GM12891 (cell line): ENCODE data around the gene SOX21.

Experiments
- DNase-seq: peaks from one replicate; pipeline ENCODE4 v3.0.0; 2011; ENCODE audit warnings: low spot score; ENCODE audit not compliant: insufficient read length
- FAIRE-seq: peaks from 2 replicates; lab custom pipeline; 2011; peaks lifted over from hg19 to GRCh38; lab: Jason Lieb, UNC
- PAX5 ChIP-seq: IDR thresholded peaks from 2 replicates; pipeline ENCODE4 v1.6.1; 2011; ENCODE audit warnings: low read length, moderate library complexity, mild to moderate bottlenecking; ENCODE audit not compliant: insufficient read depth, severe bottlenecking
- POLR2A ChIP-seq: IDR thresholded peaks from 2 replicates; pipeline ENCODE4 v1.6.1; 2011; ENCODE audit warnings: low read depth, low read length, control low read depth
- POLR2AphosphoS5 ChIP-seq: IDR thresholded peaks from 2 replicates; pipeline ENCODE4 v1.6.1; 2011; ENCODE audit warnings: low read depth, low read length, control low read depth
- POU2F2 ChIP-seq: IDR thresholded peaks from 2 replicates; pipeline ENCODE4 v1.6.1; 2011; ENCODE audit warnings: low read depth, mild to moderate bottlenecking, control low read depth, low read length, moderate library complexity
- SPI1 ChIP-seq: IDR thresholded peaks from 2 replicates; pipeline ENCODE4 v1.6.1; 2011; ENCODE audit warnings: low read depth, low read length, control low read depth
- TAF1 ChIP-seq: IDR thresholded peaks from 2 replicates; pipeline ENCODE4 v1.6.1; 2011; ENCODE audit warnings: low read depth, low read length, control low read depth

The SOX21 gene

DNA sequence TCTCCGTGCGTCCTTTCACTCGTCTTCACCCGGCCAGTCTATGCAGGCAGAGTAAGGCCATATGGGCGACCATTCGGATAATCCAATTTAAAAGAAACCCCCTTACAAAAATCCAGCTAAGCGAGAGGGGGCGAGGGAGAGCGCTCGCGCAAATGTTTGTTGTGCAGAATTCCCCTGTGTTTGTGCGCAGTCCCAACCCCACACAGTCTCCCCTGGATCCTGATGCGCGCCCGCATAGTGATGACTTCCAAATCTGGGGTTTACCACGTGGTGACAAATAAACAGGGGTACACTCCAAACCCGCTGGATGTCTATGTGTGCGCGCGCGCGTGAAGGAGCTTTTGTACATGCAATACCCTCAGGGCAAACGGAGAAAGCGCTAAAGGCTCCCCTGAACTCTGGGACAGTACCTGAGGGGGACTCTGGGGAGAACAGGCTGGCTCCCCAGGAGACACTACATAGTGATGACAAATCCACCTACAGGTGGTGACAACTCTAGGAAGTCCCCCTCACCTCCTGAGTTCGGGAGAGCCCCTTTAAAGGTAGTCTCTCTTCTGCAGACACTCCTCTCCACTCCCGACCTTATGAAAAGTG is 8.5 kb downstream of the SOX21 start:
- DNase-seq (no peak), FAIRE-seq (no peak)
- TF ChIP-seq POLR2A: no peak
- no peak for TF ChIP-seq POU2F2
- TF ChIP-seq SPI1: no peak
- no peak for TF ChIP-seq PAX5
- no peak for TF ChIP-seq POLR2AphosphoS5
- TF ChIP-seq TAF1: no peak

GRCh38 chr13:94703271-94703670 is 9.1 kb downstream of the SOX21 start:
- DNase-seq: no peak
- no peak for FAIRE-seq
- TF ChIP-seq SPI1 (no peak), POLR2AphosphoS5 (no peak), POLR2A (no peak), TAF1 (no peak), PAX5 (no peak), POU2F2 (no peak)

GRCh38 chr13:94702181-94703041 is 9.9 kb downstream of the SOX21 start:
- DNase-seq: no peak
- TF ChIP-seq POLR2AphosphoS5: no peak
- no peak for TF ChIP-seq SPI1
- TF ChIP-seq POLR2A: no peak
- no peak for TF ChIP-seq PAX5
- no peak for TF ChIP-seq TAF1
- no peak for TF ChIP-seq POU2F2
- no peak for FAIRE-seq

DNA sequence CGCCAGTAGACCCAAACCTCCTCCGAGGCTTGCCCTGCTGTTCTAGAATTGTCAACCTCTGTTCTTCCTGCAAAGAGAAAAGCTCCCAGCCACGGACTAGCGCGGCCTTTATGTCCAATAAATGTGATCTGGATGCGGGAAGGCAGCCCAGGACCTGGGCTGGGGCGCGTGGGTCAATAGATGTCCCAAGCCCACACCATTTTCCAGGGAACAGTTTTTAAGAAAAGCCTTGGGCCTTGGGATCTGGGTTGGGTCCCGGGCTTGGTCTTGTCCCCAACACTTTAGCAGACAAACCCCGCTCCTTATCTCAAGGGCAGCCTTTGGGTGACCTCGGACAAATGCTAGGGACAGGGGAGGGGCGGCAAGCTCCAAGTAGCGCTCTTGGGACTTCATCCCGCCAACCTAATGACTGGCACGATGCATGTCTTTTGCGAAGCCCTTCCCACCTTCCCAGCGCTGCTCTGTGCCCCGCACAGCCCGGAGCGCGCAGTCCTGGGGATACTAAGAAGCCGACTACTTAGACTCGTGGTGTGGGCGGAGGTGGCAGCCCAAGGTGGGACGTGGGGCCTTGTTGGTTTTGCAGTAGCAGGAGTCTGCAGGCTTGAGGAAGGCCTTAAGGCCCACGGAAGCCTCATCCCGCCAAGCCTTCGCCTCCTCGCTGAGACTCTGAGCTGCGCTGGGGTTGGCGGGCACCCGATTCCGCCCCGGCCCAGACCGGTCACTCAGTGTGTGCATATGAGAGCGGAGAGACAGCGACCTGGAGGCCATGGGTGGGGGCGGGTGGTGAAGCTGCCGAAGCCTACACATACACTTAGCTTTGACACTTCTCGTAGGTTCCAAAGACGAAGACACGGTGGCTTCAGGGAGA is 10.8 kb downstream of the SOX21 start:
- TF ChIP-seq POLR2A (no peak), SPI1 (no peak), PAX5 (no peak), POU2F2 (no peak), TAF1 (no peak), POLR2AphosphoS5 (no peak)
- DNase-seq: no peak
- FAIRE-seq: no peak

DNA sequence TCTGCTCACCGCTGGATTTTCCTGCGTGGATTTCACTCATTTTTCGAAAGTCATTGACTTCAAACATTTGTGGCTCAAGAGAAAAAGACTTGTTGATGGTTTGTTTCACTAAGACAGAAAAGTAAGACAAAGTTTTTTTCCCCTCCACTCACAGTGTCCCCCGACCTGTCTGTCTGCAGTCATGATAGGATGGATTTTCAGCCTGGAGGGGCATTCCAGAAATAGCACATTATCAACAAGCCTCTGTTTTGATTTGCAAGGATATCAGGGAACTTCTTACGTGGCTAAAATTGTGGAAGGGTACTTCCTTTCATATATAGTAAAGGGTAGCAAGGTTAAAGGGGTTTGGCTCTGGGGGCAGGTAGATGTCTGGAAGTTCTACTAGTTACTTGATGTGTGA is 11.8 kb downstream of the SOX21 start:
- no peak for FAIRE-seq

GRCh38 chr13:94700051-94700535 is 12.3 kb downstream of the SOX21 start:
- no peak for FAIRE-seq
- TF ChIP-seq POLR2AphosphoS5: no peak
- TF ChIP-seq SPI1: no peak
- no peak for TF ChIP-seq POU2F2
- no peak for TF ChIP-seq TAF1
- TF ChIP-seq POLR2A: no peak
- no peak for TF ChIP-seq PAX5
- DNase-seq: no peak

More for the DNA sequence above, 11.8 kb downstream of the SOX21 start:
- no peak for DNase-seq
- no peak for TF ChIP-seq SPI1
- no peak for TF ChIP-seq POLR2AphosphoS5
- TF ChIP-seq POU2F2: no peak
- TF ChIP-seq POLR2A: no peak
- no peak for TF ChIP-seq TAF1
- no peak for TF ChIP-seq PAX5

DNA sequence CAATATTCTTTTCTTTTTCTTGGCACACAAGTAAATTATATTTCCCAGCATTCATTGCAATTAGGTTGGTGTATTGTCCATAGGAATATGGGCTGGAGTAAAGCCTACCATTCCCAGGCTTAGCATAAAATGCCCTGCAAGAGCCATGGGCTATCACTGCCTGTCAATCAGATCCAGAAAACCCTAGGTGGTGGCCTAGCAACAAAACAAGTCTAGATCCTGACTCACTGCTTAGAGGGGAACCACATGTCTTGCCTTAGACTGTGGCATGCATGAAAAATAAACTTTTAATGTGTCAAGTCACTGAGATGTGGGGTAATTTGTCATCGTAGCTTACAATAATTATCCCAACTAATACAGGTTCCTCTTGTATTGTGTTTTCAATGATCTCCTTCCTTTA is 16.2 kb downstream of the SOX21 start:
- DNase-seq (no peak), FAIRE-seq (no peak)
- TF ChIP-seq PAX5 (no peak), SPI1 (no peak), POLR2AphosphoS5 (no peak), POLR2A (no peak), POU2F2 (no peak), TAF1 (no peak)

- TF ChIP-seq TAF1 (no peak), POLR2A (no peak), SPI1 (no peak), POU2F2 (no peak), POLR2AphosphoS5 (no peak), PAX5 (no peak)
- FAIRE-seq (no peak), DNase-seq (no peak)
Measured at GRCh38 chr13:94692030-94692429, 20.3 kb downstream of the SOX21 start.

DNA sequence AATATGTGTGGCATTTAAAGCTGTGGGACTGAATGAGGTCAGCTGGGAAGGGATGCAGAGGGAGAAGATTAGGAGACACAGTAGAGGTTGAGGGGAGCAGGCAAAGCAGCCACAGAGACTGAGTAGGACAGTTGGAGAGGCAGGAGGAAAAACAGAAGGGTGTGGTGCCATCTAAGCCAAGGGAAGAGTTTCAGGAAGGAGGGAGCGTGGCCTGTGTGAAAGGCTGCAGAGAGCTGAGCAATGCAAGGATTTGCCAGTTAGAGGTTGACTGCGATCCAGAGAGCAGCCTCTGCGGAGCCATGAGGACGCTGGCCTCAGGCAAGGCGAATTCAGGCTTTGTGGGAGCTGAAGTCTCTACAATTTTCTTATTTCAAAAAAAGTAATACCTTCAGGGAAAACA is 28.9 kb downstream of the SOX21 start:
- DNase-seq (no peak), FAIRE-seq (no peak)
- TF ChIP-seq POLR2AphosphoS5: no peak
- TF ChIP-seq SPI1: no peak
- no peak for TF ChIP-seq POLR2A
- TF ChIP-seq POU2F2: no peak
- no peak for TF ChIP-seq PAX5
- TF ChIP-seq TAF1: no peak
